ENCODE results near the gene CCDC122.
"Not testable (repeated sequence)": the region's sequence is repeated elsewhere in the genome, so short reads cannot be mapped to it uniquely, and the experiment has no call there.

CCDC122 gene

DNA sequence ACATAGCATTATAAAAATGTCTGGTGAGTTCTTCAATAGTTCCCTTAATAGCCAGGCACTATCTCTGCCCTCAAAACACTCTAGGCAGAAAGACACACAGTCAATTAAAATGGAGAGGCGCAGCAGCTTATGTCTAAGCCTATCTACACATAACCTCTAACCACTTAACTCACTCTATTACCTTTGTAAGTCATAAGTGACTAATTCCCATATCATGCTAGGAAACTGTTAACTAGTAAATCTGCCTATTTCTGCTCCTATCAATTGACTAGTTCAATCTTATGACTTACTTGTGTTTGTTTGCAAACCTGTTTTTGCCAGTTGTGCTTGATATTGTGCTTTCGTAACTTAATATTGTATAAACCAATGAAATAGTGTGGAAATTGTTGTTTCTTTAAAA, 3.2 kb downstream of the CCDC122 start:
- no peak for DNase-seq (ENCODE audit: low read depth)

DNA sequence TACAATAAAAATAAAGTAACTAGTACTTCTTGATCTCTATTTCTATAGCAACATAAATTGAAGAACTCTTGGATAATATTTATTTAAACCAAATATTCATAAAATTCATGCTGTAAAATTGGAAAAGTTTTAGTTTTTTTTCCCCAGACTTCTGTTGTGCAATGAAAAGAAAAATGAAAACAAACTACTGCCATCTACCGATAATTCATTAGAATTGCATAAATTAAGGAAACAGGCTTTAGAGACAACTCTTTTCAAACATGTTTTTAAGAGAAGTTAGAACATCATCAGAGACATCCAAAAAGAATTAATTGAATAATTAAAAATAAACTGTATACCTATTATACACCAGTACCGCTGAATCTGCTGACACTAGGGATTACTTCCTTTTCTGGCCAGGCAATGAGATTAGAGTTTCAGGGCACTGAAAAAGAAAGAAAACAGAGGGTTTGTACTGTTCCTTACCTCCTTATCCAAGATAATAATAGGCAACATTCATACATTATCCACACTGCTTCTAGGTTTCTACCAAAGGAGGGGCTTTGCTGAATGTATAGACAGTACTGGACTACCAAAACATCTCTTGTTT, 4.9 kb downstream of the CCDC122 start:
- DNase-seq (ENCODE audit: low read depth), result no peak

DNA sequence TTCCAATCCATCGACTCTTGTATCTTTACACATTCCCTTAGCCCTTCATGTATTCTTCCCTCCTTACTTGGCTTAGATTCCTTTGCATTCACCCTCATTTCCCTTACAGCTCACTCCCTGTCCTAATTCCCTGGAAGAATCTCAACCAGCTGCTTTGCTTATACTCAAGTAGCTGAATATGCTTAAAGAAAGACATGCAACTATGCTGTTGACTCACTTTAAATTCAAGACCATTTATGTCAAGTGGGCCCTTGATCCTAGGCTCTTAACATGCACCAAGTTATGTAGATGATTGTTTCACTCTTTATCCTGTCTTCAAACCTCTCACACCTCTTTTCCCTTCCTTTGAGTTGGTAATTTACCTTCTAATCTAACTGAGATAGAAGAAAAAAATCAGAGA, 7.4 kb downstream of the CCDC122 start:
- no peak for DNase-seq (ENCODE audit: low read depth)

DNA sequence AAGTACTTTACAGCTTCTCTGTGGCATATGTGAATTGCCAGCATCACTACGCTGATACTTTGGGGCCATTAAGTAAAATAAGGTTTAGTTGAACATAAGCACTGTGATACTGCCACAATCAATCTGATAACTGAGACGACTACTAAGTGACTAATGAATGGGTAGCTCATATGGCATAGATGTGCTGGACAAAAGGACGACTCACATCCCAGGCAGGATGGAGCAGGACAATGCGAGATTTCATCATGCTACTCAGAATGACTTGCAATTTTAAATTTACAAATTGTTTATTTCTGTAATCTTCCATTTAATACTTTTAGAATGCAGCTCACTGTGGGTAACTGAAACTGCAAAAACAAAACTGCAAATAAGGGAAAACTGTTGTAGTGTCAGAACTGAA, 13.6 kb downstream of the CCDC122 start:
- no peak for DNase-seq (ENCODE audit: low read depth)

DNA sequence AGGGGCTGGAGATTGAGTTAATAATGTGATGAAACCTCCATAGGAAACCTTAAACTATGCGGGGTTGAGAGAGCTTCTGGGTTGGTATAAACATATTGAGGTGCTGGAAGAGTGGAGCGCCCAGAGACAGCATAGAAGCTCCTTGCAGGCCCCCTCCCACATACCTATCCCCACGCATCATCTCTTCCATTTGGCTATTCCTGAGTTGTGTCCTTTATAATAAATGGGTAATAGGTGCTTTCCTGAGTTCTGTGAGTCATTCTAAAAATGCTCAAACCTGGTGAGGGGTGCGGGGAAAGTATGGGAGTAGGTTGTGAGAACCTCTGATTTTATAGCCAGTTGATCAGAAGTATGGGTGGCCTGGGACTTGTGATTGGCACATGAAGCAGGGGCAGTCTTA, 14.6 kb downstream of the CCDC122 start:
- DNase-seq (ENCODE audit: low read depth), result no peak

DNA sequence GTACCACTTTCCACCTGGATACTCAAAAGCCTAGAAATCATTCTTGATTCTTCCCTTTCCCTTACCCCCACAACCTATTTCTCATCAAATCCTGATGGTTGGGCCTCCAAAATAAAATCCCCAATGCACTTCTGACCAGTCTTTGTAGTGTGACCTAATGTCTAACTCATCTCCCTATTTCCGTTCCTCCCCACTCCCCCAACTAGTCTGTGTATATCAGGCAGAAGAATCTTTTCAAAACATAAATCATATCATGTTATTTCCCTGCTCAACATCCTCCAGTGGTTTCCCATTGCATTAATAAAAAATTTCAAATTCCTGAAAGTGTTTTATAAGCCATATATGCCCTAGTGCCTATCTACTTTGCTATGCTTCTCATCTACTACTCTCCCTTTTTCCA, 17.7 kb downstream of the CCDC122 start:
- DNase-seq (ENCODE audit: low read depth), result no peak

DNA sequence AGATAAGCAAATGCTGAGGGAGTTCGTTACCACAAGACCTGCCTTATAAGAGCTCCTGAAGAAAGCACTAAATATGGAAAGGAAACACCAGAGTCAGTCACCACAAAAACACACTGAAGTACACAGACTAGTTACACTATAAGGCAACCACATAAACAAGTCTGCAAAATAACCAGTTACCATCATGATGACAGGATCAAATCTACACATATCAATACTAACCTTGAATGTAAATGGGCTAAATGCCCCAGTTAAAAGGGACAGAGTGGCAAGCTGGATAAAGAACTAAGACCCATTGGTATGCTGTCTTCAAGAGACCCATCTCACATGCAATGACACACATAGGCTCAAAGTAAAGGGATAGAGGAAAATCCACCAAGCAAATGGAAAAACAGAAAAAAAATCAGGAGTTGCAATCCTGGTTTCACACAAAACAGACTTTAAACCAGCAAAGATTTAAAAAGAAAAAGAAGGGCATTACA, 26.6 kb downstream of the CCDC122 start:
- DNase-seq (ENCODE audit: low read depth), result no peak

DNA sequence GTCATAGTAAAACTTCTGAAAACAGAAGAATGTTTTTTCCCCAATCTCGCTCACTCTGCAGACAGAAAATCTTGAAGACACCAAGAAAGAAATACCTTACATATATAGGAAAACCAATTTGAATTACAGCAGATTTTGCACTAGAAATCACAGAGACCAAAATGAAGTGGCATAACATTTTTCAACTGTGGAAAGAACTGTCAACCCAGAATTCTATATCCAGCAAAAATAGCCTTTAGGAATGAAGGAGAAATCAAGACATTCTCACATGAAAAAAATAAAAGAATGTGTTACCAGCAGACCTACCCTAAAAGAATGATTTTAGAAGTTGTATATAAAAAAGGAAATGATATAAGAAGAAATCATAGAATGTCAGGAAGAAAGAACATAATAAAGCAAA, 28.7 kb downstream of the CCDC122 start:
- DNase-seq (ENCODE audit: low read depth), result no peak

DNA sequence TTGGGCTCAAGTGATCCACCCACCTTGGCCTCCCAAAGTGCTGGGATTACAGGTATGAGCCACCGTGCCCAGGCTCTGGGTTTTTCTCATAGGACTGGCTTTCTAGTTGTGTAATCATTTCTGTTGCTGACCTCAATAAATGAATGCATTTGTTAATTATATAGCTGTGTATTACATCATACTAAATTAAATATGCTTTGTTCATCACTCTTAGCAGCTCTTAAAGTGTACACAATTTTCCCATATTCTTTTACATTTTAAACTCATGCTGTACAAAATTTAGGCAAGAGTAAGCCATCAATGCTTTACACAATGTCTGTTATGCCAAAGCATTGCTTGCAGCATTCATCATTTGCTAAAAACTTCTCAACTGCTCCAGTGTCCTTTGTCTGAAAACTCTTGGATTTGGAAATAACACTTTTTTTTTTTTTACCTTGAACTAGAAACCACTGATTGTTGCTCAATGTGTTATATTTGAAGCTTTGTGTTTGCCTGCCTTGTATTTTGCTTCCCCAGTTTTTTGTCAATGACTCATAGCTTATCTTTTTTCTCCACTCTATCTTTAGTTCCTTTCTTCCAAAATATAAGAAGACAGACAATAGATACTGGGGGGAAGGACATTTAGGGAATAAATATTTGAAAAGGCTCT, 31.4 kb downstream of the CCDC122 start:
- DNase-seq (ENCODE audit: low read depth), result no peak

DNA sequence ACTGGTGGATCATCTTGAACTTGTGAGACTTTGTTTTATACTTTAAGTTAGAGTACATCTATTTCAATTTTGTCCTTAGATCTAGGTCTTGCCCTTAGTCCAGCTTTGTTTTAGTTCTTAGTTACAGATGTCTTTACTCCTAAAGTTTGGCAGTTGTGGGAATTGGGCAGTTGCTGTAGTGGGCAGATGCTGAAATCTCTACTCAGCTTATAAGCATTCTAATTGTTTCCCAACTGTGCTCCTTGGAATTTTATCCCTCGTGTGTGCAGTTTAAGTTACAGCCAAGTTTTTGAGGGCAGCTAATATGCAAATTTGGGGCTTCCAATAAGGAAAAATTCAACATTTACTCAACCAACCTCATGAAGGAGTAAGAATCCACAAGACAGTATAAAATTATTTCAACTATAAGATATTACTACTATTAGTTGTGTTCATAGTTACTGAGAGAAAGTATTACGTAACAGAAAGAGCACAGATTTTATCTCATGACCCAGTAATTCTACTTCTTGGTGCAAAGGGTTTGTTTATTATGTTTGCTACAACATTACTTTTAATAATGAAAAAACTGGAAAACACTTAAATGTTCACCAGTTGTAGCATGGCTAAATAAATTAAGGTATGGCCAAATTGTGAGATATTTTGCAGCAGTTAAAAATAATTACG, 32.9 kb downstream of the CCDC122 start:
- DNase-seq (ENCODE audit: low read depth), result no peak

DNA sequence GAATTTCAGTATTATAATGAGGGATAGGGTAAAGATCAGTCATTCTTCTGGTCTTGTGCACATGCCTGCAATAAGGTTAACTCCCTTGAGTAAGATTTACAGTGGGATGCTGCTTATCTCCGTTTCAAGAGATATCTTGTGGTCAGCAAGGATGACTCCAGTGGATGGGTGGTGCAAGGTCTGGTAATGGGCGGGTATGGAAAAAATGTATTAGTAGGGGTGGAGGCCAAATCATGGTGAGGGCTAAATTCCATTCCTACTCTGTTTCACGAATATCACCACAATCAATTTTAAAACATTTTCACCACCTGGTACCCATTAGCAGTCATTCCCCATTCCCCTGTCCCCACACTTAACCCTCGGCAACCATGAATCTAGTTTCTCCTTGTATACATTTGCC, 40.6 kb downstream of the CCDC122 start:
- DNase-seq (ENCODE audit: low read depth), result no peak

DNA sequence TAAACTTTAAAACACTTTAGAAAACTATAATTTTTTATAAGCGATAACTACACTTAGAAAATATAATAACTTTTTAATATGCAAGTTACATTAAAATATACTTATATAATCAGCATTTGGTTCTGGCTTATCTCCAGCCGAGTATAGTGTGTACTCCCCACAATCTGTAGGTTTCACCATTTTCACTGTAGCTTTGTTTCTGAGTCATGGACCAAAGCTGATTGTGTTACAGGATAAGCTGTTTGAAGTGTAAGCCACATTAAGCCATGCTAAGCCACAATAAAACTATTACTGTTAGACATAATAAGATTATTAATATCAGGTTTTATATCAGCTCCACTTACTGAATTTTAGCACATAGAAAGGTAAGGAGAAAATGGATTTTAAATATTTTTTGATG, 43.8 kb downstream of the CCDC122 start:
- DNase-seq (ENCODE audit: low read depth), result no peak

DNA sequence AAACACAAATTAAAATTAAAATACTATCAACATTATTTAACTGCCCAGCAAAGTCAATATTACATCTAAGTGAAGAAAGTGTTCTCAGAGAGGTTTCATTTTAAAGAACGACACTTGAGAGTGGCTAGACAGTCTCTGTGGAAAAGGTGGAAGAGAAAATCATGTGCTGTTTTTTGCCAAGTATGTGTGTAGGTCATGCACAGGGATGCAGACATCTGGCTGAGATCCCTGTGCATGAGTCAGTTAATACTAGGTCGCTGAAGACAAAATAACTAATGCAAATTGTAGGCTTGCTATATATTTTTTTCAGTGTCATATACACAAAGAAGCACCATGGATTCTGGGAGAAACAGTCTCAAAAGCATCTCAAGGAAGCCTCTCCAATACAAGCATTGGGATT, 48.5 kb downstream of the CCDC122 start:
- DNase-seq (ENCODE audit: low read depth), result no peak

DNA sequence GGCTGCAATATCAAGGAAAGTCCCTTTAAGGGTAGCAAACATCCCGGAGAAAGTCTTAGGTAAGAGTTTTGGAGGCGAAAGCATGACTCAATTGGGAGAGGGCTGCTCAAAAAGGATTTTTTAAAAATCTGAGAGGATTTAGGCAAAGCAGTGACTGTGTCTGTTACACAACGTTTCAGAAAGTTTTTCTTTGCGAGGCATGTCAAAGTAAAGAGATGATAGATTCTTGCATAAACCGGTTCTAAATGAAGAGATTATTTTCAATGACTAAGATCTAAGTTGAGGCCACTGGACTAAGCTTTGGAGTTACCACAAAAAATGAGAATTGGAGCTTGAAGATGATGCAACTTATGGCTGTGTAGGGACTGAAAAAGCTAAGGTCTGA, 49.1 kb downstream of the CCDC122 start:
- DNase-seq (ENCODE audit: low read depth), result no peak

DNA sequence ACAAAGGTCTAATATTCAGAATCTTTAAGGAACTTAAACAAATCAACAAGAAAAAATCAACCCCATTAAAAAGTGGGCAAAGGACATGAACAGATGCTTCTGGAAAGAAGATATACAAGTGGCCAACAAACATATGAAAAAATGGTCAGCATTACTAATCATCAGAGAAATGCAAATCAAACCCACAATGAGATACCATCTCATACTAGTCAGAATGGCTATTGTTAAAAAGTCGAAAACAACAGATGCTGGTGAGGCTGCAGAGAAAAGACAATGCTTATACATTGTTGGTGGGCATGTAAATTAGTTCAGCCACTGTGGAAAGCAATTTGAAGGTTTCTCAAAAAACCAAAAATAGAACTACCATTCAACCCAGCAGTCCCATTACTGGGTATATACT, 54.9 kb downstream of the CCDC122 start:
- DNase-seq (ENCODE audit: low read depth), result not testable (repeated sequence)

DNA sequence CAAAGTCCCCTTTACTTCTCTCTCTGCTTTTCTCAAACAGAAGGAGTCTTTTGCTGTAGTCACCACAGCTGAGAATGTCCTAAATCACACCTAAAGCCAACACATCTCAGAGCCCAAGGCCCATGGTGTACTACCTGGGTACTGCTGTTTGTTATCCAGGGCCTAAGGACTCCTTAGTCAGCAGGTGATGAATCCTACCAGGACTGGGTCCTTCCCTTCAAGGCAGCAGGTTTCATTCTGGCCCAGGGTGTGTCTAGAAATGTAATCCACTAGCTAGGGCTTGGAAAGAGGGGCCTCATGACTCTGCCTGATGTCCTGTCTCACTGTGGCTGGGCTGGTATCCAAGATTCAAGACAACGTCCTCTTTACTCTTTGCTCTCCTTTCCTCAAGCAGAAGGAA, 56.6 kb downstream of the CCDC122 start:
- no peak for DNase-seq (ENCODE audit: low read depth)

DNA sequence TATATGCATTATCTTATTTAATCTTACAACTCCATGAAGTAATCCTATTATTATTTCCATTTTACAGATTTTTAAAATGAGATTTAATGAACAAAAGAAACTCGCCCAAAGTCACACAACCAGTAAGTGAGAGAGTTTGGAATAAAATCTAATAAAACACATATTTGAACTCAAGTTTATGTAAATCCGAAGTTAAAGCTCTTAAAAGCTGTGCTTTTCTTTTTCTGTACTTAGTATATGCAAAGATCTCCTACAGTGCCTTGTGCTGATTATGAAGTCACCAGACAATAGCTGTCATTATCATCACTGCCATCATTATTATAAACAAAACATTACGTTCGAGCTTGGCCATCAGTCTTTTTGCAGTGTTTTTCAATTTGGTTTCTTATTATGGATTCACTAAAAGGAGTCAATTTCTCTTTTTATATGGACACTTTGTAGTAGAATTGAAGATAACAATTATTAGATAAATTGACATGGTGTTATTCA, 63.1 kb downstream of the CCDC122 start:
- no peak for DNase-seq (ENCODE audit: low read depth)

DNA sequence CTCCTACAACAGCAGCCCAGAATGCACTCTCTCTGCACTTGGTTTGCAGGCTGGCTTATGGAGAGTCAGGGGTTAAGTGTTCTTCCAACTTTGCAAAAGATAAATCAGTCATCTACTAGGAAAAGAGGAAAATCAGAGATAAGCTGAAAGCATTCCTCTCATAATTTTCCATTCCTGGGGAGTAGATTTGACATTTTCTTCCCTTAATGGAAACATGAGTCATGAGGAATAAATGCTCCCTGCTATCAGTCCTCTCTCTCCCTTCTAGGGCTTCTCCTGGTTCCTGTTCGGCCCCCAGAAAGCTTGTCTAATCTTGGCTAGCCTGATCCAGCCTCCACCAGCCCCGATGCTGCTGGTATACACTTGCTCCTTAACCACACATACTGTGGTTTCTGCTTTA, 64.3 kb downstream of the CCDC122 start:
- no peak for DNase-seq (ENCODE audit: low read depth)

DNA sequence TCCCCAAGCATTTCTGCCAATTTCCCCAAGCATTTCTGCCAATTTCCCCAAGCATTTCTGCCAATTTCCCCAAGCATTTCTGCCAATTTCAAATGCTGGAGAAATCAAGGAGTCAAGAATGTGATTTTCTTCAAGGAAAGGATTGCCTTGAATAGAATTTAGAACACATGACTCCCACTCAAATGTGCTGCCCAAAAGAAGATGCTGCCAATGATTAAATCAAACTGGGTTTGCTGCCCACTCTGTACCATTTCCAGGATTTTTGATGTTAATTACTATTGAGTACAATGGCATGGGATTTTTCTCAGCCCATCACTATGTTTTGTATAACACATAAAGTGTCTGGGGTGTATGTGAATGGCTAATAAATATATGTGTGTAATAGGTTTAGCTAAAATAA, 70.9 kb downstream of the CCDC122 start:
- no peak for DNase-seq (ENCODE audit: low read depth)

DNA sequence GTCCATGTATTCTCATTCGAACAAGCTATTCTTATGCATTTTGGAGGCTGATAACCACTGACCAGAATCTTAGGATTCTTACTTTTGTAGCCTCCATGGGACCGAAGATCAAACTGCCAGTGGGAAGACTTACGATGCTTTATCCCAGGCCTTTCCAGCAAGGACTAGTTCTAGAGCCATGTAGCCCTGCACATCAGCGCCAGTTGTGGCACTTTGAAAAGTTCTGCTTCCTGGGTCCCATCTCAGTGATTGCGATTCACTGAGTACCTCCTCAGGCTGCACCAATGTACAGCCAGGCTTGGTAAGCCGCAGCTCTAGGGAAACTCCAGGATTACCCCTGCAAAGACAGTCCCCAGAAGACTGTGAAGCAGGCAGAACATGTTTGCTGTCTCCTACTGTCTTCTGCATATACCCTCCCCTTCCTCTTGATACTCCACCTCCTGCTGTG, 73.8 kb downstream of the CCDC122 start:
- DNase-seq (ENCODE audit: low read depth), result no peak

DNA sequence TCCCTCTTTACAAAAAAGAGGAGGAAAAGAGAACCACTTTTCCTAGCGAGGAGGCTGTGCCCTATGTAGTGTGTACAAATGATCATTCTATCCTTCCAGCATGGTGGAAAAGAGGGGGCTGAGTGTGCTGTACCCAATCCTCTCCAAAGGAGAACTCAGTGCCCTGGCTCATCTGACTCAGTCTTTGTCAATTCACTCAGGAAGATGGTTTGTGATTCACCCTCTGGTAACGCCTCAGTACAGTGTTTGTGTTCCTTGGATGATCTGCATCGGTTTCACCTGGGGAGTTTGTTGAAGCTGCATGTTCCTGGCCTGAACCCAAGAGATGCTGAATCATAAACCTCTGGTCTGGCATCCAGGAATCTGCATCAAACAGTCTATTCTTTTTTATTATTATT, 74.5 kb downstream of the CCDC122 start:
- no peak for DNase-seq (ENCODE audit: low read depth)

DNA sequence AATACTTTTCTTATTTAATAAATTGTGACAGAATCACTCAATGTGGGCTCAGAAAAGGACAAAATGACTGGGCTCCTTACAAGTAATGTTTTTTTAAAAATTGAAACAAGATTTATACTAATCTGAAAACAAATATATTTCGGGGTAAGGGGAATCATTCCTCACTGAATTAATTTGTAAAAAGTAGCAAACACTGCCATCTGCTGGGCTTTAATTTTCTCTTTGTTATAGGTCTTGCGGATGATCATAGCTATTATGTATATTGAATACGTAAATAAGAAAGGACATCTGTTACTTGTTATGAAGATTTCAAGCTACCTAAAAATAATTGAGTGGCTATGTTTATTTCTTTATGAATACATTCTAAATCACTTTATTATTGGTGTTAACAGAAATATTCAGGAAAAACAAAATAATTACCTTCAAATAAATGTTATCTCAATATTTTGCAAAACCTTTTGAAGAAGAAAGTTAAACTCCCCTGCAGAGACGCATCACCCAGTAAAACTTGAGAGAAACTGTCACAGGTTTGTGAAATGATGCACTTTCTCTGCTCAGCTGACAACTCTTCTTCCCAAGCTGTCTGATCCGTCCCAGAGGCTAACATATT, 75.0 kb downstream of the CCDC122 start:
- no peak for DNase-seq (ENCODE audit: low read depth)

DNA sequence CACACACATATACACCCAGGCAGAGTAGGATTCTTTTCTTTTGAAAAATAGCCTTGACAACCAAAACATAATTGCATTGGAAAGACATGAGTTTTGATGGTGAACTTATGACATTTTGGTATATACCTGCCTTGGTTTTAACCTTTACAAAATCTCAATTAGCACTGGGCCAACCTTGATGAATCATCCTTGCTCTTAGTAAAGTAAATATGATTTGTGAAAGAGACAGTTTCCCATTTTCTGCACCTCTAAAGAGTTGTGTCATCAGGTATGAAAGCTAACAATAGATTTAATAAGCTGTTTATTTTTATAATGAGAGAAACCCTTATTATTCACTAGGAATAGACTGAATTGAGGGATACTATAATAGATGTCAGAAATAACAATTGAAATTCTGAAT, 77.0 kb downstream of the CCDC122 start:
- no peak for DNase-seq (ENCODE audit: low read depth)

All from stimulated activated CD8-positive, alpha-beta memory T cell treated with anti-CD3 and anti-CD28 coated beads, Interleukin-15, amount 100 ng/mL, for 1 hour (primary cell).